Endothelial cell of umbilical vein (primary cell): Measurements from ENCODE around the gene G3BP2. TPM values are rescaled to one million over a fixed set of nuclear protein-coding genes. Genes with fewer than 3 reads are reported as not detected.
A peak's percentile ranks its signal among the peaks of the same experiment; 100 is the strongest.

Experiments
- BruUV-seq: library from RNA; stranded (reverse); fragments of 400-500 nt; replicated peaks from 2 replicates; lab custom pipeline; 2021; lab: Mats Ljungman, UMichigan
- CTCF ChIA-PET: fragments of 300-600, 350-600 bp; sonication (Branson Sonifier 250); formaldehyde crosslinking; loops from one replicate; lab custom pipeline; 2021; ENCODE audit warnings: antibody characterized with exemption, inconsistent platforms; lab: Charles Lee
- POLR2A ChIA-PET: fragments of 300-600, 350-600 bp; sonication (Branson Sonifier 250); formaldehyde crosslinking; loops from one replicate; lab custom pipeline; 2021; ENCODE audit warnings: antibody characterized with exemption, inconsistent platforms; lab: Charles Lee
- DNase-seq: peaks from one replicate; pipeline ENCODE4 v3.0.0-alpha.2; 2011; ENCODE audit warnings: low read depth, low spot score
- FAIRE-seq: peaks from 2 replicates; lab custom pipeline; 2011; peaks lifted over from hg19 to GRCh38; lab: Jason Lieb, UNC
- H2AFZ ChIP-seq: 2 replicates; pipeline ENCODE4 v1.6.0; 2012; ENCODE audit warnings: low read depth, low read length, control low read depth, inconsistent platforms
- H3K27ac ChIP-seq: 2 replicates; pipeline ENCODE4 v1.5.1; 2011; ENCODE audit warnings: low read depth, mild to moderate bottlenecking, control low read depth, low read length, moderate library complexity; ENCODE audit not compliant: insufficient read depth
- H3K27me3 ChIP-seq, 2 experiments: 2 replicates each; pipeline versions ENCODE4 v1.6.0 to v1.6.1; 2011; ENCODE audit warnings: low read length in 2 of 2, mixed read lengths in 1 of 2; ENCODE audit not compliant: control insufficient read depth in 2 of 2, insufficient read depth in 2 of 2
- H3K36me3 ChIP-seq, 2 experiments: 2 replicates in 1 of 2; 3 replicates in 1 of 2; pipeline ENCODE4 v1.5.1; 2011; ENCODE audit warnings: low read length in 2 of 2, mild to moderate bottlenecking in 1 of 2, moderate library complexity in 1 of 2; ENCODE audit not compliant: control insufficient read depth in 2 of 2, insufficient read depth in 2 of 2; ENCODE audit errors: extremely low read depth in 1 of 2
- H3K4me1 ChIP-seq: 3 replicates; pipeline ENCODE4 v1.5.1; 2011; ENCODE audit warnings: mild to moderate bottlenecking, low read length; ENCODE audit not compliant: control insufficient read depth, insufficient read depth; ENCODE audit errors: extremely low read depth
- H3K4me2 ChIP-seq: 2 replicates; pipeline ENCODE4 v1.6.1; 2011; ENCODE audit warnings: low read length, control low read depth, mixed read lengths; ENCODE audit not compliant: insufficient read depth
- H3K4me3 ChIP-seq, 3 experiments: fragments of 200-600 bp in 1 of 3; sonication (generic), shearing (Covaris generic) in 1 of 3; replicated peaks in 1 of 3; 2 replicates each; pipeline ENCODE4 v1.5.1; 2011 to 2016; ENCODE audit warnings: control low read depth in 3 of 3, low read length in 3 of 3, mild to moderate bottlenecking in 2 of 3, inconsistent platforms in 1 of 3, low read depth in 1 of 3, moderate library complexity in 1 of 3; ENCODE audit not compliant: insufficient read depth in 1 of 3
- H3K79me2 ChIP-seq: 2 replicates; pipeline ENCODE4 v1.6.0; 2012; ENCODE audit warnings: low read length, inconsistent platforms; ENCODE audit not compliant: control insufficient read depth, insufficient read depth
- H3K9ac ChIP-seq: replicated peaks from 2 replicates; pipeline ENCODE3; 2011; ENCODE audit warnings: low read length, control low read depth; ENCODE audit not compliant: insufficient read depth; ENCODE audit errors: extremely low read depth
- H3K9me1 ChIP-seq: replicated peaks from 3 replicates; pipeline ENCODE4 v1.6.0; 2011; ENCODE audit warnings: mild to moderate bottlenecking, low read length; ENCODE audit not compliant: control insufficient read depth, insufficient read depth; ENCODE audit errors: extremely low read depth
- H3K9me3 ChIP-seq: replicated peaks from 2 replicates; pipeline ENCODE4 v1.5.1; 2012; ENCODE audit warnings: low read length, inconsistent platforms; ENCODE audit not compliant: control insufficient read depth, insufficient read depth
- H4K20me1 ChIP-seq: replicated peaks from 2 replicates; pipeline ENCODE3; 2011; ENCODE audit warnings: mild to moderate bottlenecking, low read length; ENCODE audit not compliant: control insufficient read depth, insufficient read depth; ENCODE audit errors: extremely low read depth
- CTCF ChIP-seq, 2 donors: IDR thresholded peaks; 1 replicate in 1 of 2; 2 replicates in 1 of 2; pipeline ENCODE4 v1.5.1; 2011; ENCODE audit warnings: low read length in 2 of 2, mild to moderate bottlenecking in 2 of 2, moderate library complexity in 2 of 2, control low read depth in 1 of 2, inconsistent platforms in 1 of 2, low read depth in 1 of 2; ENCODE audit not compliant: insufficient read depth in 1 of 2; ENCODE audit errors: extremely low read depth in 1 of 2
- GATA2 ChIP-seq: IDR thresholded peaks from 2 replicates; pipeline ENCODE4 v1.7.0; 2011; ENCODE audit warnings: low read depth, mild to moderate bottlenecking, moderate library complexity, mixed read lengths, low read length; ENCODE audit not compliant: insufficient read length, insufficient read depth
- MAX ChIP-seq: IDR thresholded peaks from 2 replicates; pipeline ENCODE4 v1.6.1; 2011; ENCODE audit not compliant: insufficient read depth, insufficient read length
- POLR2AphosphoS5 ChIP-seq: IDR thresholded peaks from 2 replicates; pipeline ENCODE4 v1.6.1; 2012; ENCODE audit warnings: low read depth, mild to moderate bottlenecking, control low read depth, low read length, moderate library complexity; ENCODE audit not compliant: insufficient read depth
- dilution Hi-C: fragments of 300-500 bp; cut with MboI; formaldehyde crosslinking; loops from one replicate; pipeline ENCODE4 v1.15.0; 2019; ENCODE audit warnings: low sequenced_read_pairs; ENCODE audit not compliant: extremely low pct_ligation_motif_present
- intact Hi-C: fragments of 100-400 bp; cut with micrococcal nuclease; formaldehyde crosslinking; loops from one replicate; pipeline ENCODE4 v1.10.0; 2022
- polyA plus RNA-seq, 4 experiments: library from polyadenylated mRNA; depleted of rRNA in 3 of 4; stranded (reverse) in 3 of 4; unstranded in 1 of 4; fragments of >200 nt; gene quantifications; 2 replicates each; pipeline versions ENCODE4 v1.2.1 to v1.2.3, GENCODE V29; 2011 to 2012; ENCODE audit warnings: missing spikeins in 1 of 4
- total RNA-seq: library from RNA; stranded (reverse); gene quantifications from 2 replicates; pipeline ENCODE4 v1.2.3, GENCODE V29; 2021

Gene G3BP2
- total and polyA plus RNA-seq, 2 donors (not counting 3 experiments of a cell fraction or from before 2014, with no cell fraction given): 61.1 to 180 TPM

GRCh38 chr4:75653845-75654503 lies 19.2 kb downstream of the G3BP2 start:
- intact Hi-C loops: loop anchor here (1.0 kb wide), 2 partner anchors 70 to 194 kb away; partner anchors contain the start of gene USO1
- Histone ChIP-seq H3K4me2 (no peak overlapping the region), H3K9me3 (no peaks in the 10 kb centered on the region), H3K9me1 (no peaks in the 10 kb centered on the region), H3K79me2 (peaks cover 50% of the 10 kb centered on the region), H3K4me3 (no peak overlapping the region), H3K27me3 (no peaks in the 10 kb centered on the region), H3K27ac (no peak overlapping the region), H3K9ac (no peak overlapping the region), H4K20me1 (peaks cover 6% of the 10 kb centered on the region), H2AFZ (no peak overlapping the region), H3K36me3 (peaks cover 8 to 36% of the 10 kb centered on the region in 2 experiments), H3K4me1 (peaks cover 4% of the 10 kb centered on the region)
- CTCF ChIA-PET: interaction anchor here (0.6 to 4.7 kb wide), 6 partner anchors 14 to 194 kb away, joined by 3 to 30 read pairs (median 4); partner anchors contain the start of gene USO1
- FAIRE-seq: no peak
- BruUV-seq: no TSS peak
- peak; percentile 61 for DNase-seq
- dilution Hi-C loops: no loop called here
- TF ChIP-seq CTCF (IDR thresholded peaks at IDR 0.05; ENCODE audit: extremely low read depth in 1 of 2, insufficient read depth in 1 of 2, low read depth in 1 of 2, low read length in 2 of 2) (peak; percentile 38 to 49), POLR2AphosphoS5 (no peak), MAX (no peak), GATA2 (no peak)
- POLR2A ChIA-PET: no interaction called here
